H4 (cell line): ENCODE measurements around the gene URM1. TPM values are rescaled to one million over a fixed set of nuclear protein-coding genes. Genes with fewer than 3 reads are reported as not detected.
A peak's percentile ranks its signal among the peaks of the same experiment; 100 is the strongest.
"Not testable (repeated sequence)": the region's sequence is repeated elsewhere in the genome, so short reads cannot be mapped to it uniquely, and the experiment has no call there.

Source experiments
- DNase-seq: peaks from one replicate; pipeline ENCODE4 v3.0.0-alpha.2; 2015; ENCODE audit warnings: low spot score
- total RNA-seq: library from RNA; depleted of rRNA; stranded (reverse); fragments of >200 nt; shearing (Covaris generic); gene quantifications from 2 replicates; pipeline ENCODE4 v1.2.3, GENCODE V29; 2014; rRNA removed

The URM1 gene
- total RNA-seq = 52.3 and 71.9 TPM in 2 replicates

- DNase-seq = peak; percentile 94
Measured at GRCh38 chr9:128370752-128371629, at the start of gene URM1. Gene URM1, plus strand, starts transcription at chr9:128371374. Its CDS starts 7 bp downstream, at chr9:128371381.

- no peak for DNase-seq
Measured at GRCh38 chr9:128321879-128322403, 49.2 kb upstream of the URM1 start.

DNA sequence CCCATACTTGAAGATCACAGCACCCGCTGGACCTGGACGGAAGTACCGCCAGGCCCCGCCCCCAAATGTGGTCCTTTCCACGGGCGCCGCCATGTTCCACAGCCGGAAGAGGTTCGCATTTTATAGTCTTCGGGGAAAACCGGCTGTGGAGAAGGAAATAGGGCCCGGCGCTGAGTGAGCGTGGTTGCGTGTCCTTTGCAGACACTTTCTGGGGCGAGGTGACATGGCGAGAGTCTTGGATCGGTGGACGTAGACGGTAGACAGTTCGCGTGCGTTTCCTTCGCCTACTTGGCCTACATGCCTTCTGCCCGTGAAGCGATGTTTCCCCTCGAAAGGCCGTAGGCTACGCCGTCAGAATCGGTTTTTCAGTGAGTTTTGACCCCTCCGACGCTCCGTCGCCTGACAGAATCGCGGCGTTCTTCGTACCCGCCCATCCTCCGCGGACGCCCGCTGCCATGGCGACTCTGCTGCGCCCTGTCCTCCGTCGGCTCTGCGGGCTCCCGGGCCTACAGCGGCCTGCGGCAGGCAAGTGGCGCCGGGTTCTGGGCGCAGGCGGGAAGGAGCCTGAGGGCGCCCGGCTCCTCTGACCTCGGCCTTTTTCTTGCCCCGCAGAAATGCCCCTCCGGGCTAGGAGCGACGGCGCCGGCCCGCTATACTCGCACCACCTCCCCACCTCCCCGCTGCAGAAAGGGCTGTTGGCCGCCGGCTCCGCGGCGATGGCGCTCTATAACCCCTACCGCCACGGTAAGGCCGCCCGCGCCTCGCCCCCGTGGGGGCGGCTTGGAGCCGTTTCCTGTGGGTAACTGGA lies 48.6 kb upstream of the URM1 start, which contains the start of the genes COQ4 and TRUB2:
Gene COQ4 (plus strand): TSS at position 436 of the 808 bp plus-strand sequence. CDS start 20 bp downstream, at position 456.
Gene TRUB2 (minus strand): TSS at position 44 of the 808 bp plus-strand sequence. CDS start 39 bp downstream, at position 5.
- peak; percentile 89 for DNase-seq

DNA sequence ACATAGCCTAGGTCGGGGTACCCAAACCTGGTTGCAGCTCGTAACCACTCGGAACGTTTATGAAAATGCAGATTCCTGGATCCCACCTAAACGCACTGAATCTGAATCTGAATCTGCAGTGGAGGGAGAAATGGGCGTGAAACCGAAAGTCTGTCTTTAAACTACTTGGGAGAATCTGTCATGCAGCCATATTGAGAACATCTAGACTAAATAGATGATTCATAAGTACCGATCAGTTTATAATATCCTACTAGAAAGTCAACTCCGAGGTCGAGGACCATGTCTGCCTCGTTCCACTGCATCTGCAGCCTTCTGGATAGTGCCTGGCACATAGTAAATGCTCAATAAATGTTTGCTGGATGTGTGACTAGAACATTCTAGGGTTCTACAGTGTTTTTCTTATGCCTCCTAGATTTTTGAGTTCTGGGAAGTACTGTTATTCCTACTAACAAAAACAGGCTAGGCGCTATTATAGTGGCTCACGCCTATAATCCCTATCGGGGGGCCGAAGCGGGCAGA lies 47.9 kb upstream of the URM1 start:
- DNase-seq = no peak

GRCh38 chr9:128323791-128324190 lies 47.4 kb upstream of the URM1 start:
- DNase-seq = no peak

DNA sequence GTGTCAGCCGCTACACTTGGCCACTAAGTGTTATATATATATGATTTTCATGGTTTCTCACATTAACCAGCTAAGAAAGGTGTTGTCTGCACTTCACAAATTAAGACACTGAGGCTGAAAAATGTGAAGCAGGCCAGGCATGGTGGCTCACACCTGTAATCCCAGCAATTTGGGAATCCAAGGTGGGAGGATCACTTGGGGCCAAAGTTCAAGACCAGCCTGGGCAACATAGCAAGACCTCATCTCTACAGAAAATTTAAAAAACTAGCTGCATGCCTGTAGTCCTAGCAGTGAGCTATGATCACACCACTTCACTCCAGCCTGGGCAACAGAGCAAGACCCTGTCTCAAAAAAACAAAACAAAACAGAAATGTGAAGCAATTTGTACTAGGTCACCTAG lies 46.8 kb upstream of the URM1 start:
- no peak for DNase-seq

GRCh38 chr9:128325629-128326028 lies 45.5 kb upstream of the URM1 start:
- DNase-seq = no peak

DNA sequence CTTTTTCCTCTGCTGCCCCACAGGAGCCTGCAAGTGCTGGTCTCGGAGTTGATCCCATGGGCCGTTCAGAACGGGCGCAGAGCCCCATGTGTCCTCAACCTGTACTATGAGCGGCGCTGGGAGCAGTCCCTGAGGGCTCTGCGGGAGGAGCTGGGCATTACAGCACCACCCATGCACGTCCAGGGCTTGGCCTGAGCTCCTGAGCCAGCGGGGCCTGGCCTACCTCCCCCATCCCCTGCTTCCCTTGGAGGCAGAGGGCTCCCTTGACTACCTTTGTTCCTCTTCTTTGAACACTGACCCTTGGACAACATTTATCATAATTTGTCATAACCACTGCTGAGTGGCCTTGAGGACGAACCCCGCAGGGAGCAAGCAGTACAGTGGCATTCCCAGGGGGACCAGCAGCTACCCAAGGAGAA lies 37.7 kb upstream of the URM1 start:
- no peak for DNase-seq

GRCh38 chr9:128335161-128335560 lies 36.0 kb upstream of the URM1 start:
- DNase-seq = no peak

GRCh38 chr9:128335914-128336313 lies 35.3 kb upstream of the URM1 start:
- DNase-seq = no peak

DNA sequence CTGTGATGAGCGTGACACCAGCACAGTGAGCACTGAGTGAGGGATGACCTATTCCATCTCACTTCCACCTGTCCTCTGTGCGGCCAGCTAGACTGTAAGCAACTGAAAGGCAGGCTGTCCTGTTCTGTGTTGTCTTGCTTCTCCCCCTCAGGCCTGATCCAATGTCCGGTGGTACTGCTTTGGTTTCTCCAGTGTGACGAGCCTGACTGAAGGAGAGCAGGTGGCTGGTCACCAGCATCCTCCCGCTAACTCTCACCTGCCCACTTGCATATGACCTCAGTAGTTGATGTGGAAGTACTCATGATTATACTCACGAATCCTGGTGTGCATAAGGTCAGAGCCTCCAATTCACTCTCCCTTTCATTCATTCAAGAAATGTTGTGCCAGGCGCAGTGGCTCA lies 33.2 kb upstream of the URM1 start:
- DNase-seq = no peak

DNA sequence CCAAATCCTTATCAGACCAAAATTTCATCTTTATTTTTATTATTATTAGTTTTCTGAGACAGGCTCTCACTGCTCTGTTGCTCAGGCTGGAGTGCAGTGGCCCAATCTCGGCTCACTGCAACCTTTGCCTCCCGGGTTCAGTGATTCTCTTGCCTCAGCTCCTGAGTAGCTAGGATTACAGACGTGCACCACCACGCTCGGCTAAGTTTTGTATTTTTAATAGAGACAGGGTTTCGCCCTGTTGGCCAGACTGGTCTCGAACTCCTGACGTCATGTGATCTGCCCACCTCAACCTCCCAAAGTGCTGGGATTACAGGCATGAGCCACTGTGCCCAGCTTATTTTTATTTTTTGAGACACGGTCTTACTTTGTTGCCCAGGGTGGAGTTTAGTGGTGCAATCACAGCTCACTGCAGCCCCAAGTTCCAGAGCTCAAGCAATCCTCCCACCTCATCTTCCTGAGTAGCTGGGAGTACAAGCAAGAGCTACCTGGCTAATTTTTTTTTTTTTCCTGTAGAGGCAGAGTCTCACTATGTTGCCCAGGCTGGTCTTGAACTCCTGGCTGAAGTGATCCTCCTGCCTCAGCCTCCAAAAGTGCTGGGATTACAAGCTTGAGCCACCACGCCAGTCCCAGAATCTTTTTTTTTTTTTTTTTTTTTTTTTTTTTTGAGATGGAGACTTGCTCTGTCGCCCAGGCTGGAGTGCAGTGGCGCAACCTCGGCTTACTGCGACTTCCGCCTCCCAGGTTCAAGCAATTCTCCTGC lies 32.1 kb upstream of the URM1 start:
- not testable (repeated sequence) for DNase-seq

GRCh38 chr9:128339761-128340690 lies 31.1 kb upstream of the URM1 start, which contains the start of gene SLC27A4:
Gene SLC27A4, plus strand, starts transcription at chr9:128340527. Its CDS starts 2,606 bp downstream, at chr9:128343133.
- DNase-seq = peak; percentile 49

DNA sequence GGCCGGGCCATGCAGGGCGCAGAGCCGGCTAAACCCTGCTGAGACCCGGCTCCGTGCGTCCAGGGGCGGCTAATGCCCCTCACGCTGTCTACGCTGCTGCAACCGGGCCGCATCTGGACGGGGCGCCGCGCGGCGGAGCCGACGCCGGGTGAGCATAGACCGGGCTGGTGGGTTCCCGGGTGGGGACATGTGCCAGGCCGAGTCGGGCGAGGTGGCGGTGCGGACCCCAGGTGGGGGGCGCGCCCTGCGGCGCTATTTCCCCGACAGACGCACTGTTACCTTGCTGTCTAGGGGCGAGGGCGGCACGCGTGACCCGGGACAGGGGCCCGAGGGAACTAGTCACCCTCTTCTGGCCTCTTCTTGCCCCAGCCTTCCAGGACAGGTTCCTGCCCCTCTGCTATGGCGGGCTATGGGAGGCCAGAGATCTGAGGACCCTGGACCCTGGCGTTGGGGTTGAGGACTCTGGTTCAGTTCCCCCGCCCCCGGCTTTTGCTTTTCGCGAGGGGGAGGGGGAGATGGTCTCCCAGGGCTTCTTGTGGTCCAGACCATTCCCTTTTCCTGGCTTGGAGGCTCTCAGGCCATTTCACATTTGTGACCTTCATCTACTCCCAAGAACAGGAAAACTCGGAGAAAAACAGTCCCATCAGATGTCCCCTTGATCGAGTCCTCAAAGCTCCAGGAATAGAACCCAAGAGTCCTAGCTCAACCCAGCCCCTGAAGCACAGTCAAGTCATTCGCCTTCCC lies 30.3 kb upstream of the URM1 start:
- no peak for DNase-seq

DNA sequence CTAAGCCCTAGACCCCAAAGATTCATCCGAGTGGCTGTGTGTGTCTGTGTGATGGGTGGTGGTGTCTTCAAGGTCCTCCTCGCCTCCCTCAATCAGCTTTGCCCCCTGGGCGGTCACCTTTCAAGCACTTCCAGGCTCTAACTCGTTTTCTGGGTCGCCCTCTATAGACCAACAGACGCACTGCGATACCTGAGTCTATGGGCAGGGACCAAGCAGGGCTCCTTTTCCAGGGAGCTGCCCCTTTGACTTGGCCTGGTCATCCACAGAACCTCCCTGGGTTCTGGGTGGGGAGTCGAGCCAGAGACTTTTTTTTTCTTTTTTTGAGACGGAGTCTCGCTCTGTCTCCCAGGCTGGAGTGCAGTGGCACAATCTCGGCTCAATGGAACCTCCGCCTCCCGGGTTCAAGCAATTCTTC lies 29.7 kb upstream of the URM1 start:
- DNase-seq = peak; percentile 65

GRCh38 chr9:128342971-128343680 lies 28.0 kb upstream of the URM1 start:
- DNase-seq = no peak

GRCh38 chr9:128343855-128344254 lies 27.3 kb upstream of the URM1 start:
- no peak for DNase-seq

- DNase-seq = no peak
Measured at GRCh38 chr9:128344931-128345605, 26.1 kb upstream of the URM1 start.
